ENCODE data around the gene SPANXA1.
"Not testable (repeated sequence)": the region's sequence is repeated elsewhere in the genome, so short reads cannot be mapped to it uniquely, and the experiment has no call there.

Gene SPANXA1

GRCh38 chrX:141584638-141585037, at the start of gene SPANXA1:
Gene SPANXA1, minus strand, starts transcription at chrX:141584738. Its CDS starts 60 bp downstream, at chrX:141584678.
- DNase-seq: not testable (repeated sequence)

GRCh38 chrX:141632124-141632523, 47.6 kb upstream of the SPANXA1 start:
- no peak for DNase-seq

GRCh38 chrX:141619336-141619735, 34.8 kb upstream of the SPANXA1 start:
- DNase-seq: no peak

GRCh38 chrX:141609111-141609510, 24.6 kb upstream of the SPANXA1 start:
- DNase-seq: no peak

GRCh38 chrX:141589408-141589807, 4.9 kb upstream of the SPANXA1 start, which contains the start of gene SPANXA2:
Gene SPANXA2, plus strand, starts transcription at chrX:141589708. Its CDS starts 60 bp downstream, at chrX:141589768.
- not testable (repeated sequence) for DNase-seq

- DNase-seq: not testable (repeated sequence)
Observed at GRCh38 chrX:141542551-141542950, 42.0 kb downstream of the SPANXA1 start.

All from retina (tissue), 1 donor.